Smooth muscle cell (in vitro differentiated cells): Measurements from ENCODE around the gene PTPRT. TPM values are rescaled to one million over a fixed set of nuclear protein-coding genes. Genes with fewer than 3 reads are reported as not detected.

Experiments
- DNase-seq: peaks from one replicate; lab custom pipeline; 2025; ENCODE audit not compliant: unreplicated experiment; lab: John Stamatoyannopoulos, UW
- H2AFZ ChIP-seq: fragments of 200-600 bp; sonication (generic); 2 replicates; pipeline ENCODE4 v1.6.0; 2016; ENCODE audit warnings: antibody characterized with exemption, low read depth, mild to moderate bottlenecking
- H3F3A ChIP-seq: fragments of 200-600 bp; sonication (generic); 2 replicates; pipeline ENCODE4 v1.6.0; 2017; ENCODE audit warnings: antibody characterized with exemption, low read depth
- H3K27ac ChIP-seq: fragments of 200-600 bp; sonication (generic); 2 replicates; pipeline ENCODE4 v1.5.1; 2016; ENCODE audit warnings: low read depth, mild to moderate bottlenecking
- H3K27me3 ChIP-seq: fragments of 200-600 bp; sonication (generic); 2 replicates; pipeline ENCODE4 v1.6.1; 2016; ENCODE audit warnings: low read depth, mild to moderate bottlenecking
- H3K36me3 ChIP-seq: fragments of 200-600 bp; sonication (generic); 2 replicates; pipeline ENCODE4 v1.5.1; 2016; ENCODE audit warnings: low read depth
- H3K4me1 ChIP-seq: fragments of 200-600 bp; sonication (generic); 2 replicates; pipeline ENCODE4 v1.5.1; 2016; ENCODE audit warnings: low read depth
- H3K4me2 ChIP-seq: fragments of 200-600 bp; sonication (generic); 2 replicates; pipeline ENCODE4 v1.6.0; 2016; ENCODE audit warnings: mild to moderate bottlenecking
- H3K4me3 ChIP-seq: fragments of 200-600 bp; sonication (generic); 2 replicates; pipeline ENCODE4 v1.5.1; 2016; ENCODE audit warnings: mild to moderate bottlenecking
- H3K79me2 ChIP-seq: fragments of 200-600 bp; sonication (generic); 2 replicates; pipeline ENCODE4 v1.6.0; 2016; ENCODE audit warnings: low read depth, mild to moderate bottlenecking
- H3K9ac ChIP-seq: fragments of 200-600 bp; sonication (generic); 2 replicates; pipeline ENCODE4 v1.6.0; 2016; ENCODE audit warnings: low read depth
- H3K9me3 ChIP-seq: fragments of 200-600 bp; sonication (generic); replicated peaks from 2 replicates; pipeline ENCODE4 v1.5.1; 2016; ENCODE audit warnings: low read depth
- H4K20me1 ChIP-seq: fragments of 200-600 bp; sonication (generic); 2 replicates; pipeline ENCODE4 v1.6.0; 2016; ENCODE audit warnings: low read depth
- WGBS: methylation state at CpG from one replicate; pipeline ENCODE4 v1.1.7; 2016; ENCODE audit warnings: low lambda C conversion rate; 5-methylcytosine and 5-hydroxymethylcytosine counted together
- polyA plus RNA-seq: library from polyadenylated mRNA; unstranded; fragments of >200 nt; fragmentation: Nextera tagmentation; extraction: Ambion mirVana; gene quantifications from 2 replicates; pipeline ENCODE4 v1.2.1, GENCODE V29; 2016
- total RNA-seq: library from RNA; depleted of rRNA; stranded (reverse); fragments of >200 nt; gene quantifications from 2 replicates; pipeline ENCODE4 v1.2.3, GENCODE V29; 2014
- TF ChIP-seq, protein P1 (sequence below): fragments of 200-600 bp; sonication (generic); IDR thresholded peaks from 2 replicates; pipeline ENCODE4 v1.5.1; 2017; ENCODE audit warnings: borderline replicate concordance, mild to moderate bottlenecking, antibody characterized with exemption; ENCODE audit not compliant: insufficient read depth, poor library complexity, severe bottlenecking

Gene PTPRT
- total and polyA plus RNA-seq, 2 experiments from 2014 or later, result 0.99 to 2.1 TPM

- no peak for DNase-seq
- WGBS, result 94% methylated on average over 2 of the region's 2 CpGs
- no peak overlapping the region for H3K9ac ChIP-seq
- no peaks in the 10 kb centered on the region for H3K36me3 ChIP-seq
- no peaks in the 10 kb centered on the region for H3K4me1 ChIP-seq
- H2AFZ ChIP-seq, result no peak overlapping the region
- H3K4me3 ChIP-seq, result no peak overlapping the region
- H3K9me3 ChIP-seq, result no peaks in the 10 kb centered on the region
- H3K4me2 ChIP-seq, result no peak overlapping the region
- H3K27ac ChIP-seq, result no peak overlapping the region
- H3F3A ChIP-seq, result peaks cover 5% of the 10 kb centered on the region
- TF ChIP-seq, protein P1, sequence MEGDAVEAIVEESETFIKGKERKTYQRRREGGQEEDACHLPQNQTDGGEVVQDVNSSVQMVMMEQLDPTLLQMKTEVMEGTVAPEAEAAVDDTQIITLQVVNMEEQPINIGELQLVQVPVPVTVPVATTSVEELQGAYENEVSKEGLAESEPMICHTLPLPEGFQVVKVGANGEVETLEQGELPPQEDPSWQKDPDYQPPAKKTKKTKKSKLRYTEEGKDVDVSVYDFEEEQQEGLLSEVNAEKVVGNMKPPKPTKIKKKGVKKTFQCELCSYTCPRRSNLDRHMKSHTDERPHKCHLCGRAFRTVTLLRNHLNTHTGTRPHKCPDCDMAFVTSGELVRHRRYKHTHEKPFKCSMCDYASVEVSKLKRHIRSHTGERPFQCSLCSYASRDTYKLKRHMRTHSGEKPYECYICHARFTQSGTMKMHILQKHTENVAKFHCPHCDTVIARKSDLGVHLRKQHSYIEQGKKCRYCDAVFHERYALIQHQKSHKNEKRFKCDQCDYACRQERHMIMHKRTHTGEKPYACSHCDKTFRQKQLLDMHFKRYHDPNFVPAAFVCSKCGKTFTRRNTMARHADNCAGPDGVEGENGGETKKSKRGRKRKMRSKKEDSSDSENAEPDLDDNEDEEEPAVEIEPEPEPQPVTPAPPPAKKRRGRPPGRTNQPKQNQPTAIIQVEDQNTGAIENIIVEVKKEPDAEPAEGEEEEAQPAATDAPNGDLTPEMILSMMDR, result no peak
- no peaks in the 10 kb centered on the region for H3K79me2 ChIP-seq
- no peaks in the 10 kb centered on the region for H4K20me1 ChIP-seq
- no peaks in the 10 kb centered on the region for H3K27me3 ChIP-seq
These were observed 759.1 kb downstream of the PTPRT start for GRCh38 chr20:42430598-42430997.

- 71% methylated on average over 8 of the region's 8 CpGs for WGBS
- TF ChIP-seq, protein P1, result no peak
- no peaks in the 10 kb centered on the region for H3K9me3 ChIP-seq
These were observed 759.8 kb downstream of the PTPRT start for GRCh38 chr20:42429761-42430458.

DNA sequence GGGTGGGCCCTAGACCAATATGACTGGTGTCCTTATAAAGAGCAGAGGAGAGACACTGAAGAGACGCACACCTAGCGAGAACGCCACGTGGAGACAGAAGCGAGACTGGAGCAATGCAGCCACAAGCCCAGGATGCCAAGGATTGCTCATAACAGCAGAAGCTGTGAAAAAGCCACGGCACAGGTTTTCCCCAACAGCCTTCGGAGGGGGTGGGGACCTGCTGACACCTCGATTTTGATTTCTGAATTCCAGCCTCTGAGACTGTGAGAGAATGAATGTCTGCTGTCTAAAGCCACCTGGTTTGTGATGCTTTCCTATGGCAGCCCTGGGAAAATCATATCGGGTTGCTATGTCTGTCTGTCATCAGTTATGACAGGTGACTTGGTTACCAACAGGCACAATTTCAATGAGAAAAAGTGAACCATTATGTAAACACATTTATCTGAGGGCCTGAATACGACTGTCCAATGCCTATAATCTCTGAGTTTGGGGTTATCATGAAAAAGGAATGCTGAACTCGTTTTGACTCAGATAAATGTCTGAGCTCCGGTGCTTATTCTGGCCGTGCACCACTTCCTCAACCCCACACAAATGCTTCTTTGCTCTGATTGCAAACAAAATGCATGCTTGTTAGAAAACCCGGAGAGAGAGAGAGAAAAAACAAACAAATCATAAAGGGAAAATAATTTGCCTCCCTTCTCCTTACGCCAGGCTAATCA, 769.7 kb downstream of the PTPRT start:
- Histone ChIP-seq H3K79me2 (no peaks in the 10 kb centered on the region), H3K9me3 (no peaks in the 10 kb centered on the region), H3F3A (no peaks in the 10 kb centered on the region), H2AFZ (no peak overlapping the region), H3K27ac (no peak overlapping the region), H4K20me1 (no peaks in the 10 kb centered on the region), H3K4me3 (no peak overlapping the region), H3K27me3 (no peaks in the 10 kb centered on the region), H3K36me3 (no peaks in the 10 kb centered on the region), H3K4me2 (peak overlapping the region; percentile 60), H3K4me1 (no peaks in the 10 kb centered on the region), H3K9ac (no peak overlapping the region)
- DNase-seq, result no peak
- TF ChIP-seq, protein P1, result no peak
- 60% methylated on average over 15 of the region's 15 CpGs for WGBS

More at GRCh38 chr20:42429761-42430458, 759.8 kb downstream of the PTPRT start:
- Histone ChIP-seq H3K36me3 (no peaks in the 10 kb centered on the region), H3K4me3 (no peak overlapping the region), H3K27ac (no peak overlapping the region), H4K20me1 (no peaks in the 10 kb centered on the region), H2AFZ (no peak overlapping the region), H3F3A (peaks cover 5% of the 10 kb centered on the region), H3K9ac (no peak overlapping the region), H3K27me3 (no peaks in the 10 kb centered on the region), H3K4me1 (no peaks in the 10 kb centered on the region), H3K79me2 (no peaks in the 10 kb centered on the region), H3K4me2 (peak overlapping the region; percentile 27)
- no peak for DNase-seq
